ENCODE results near the gene NCAPG2.

DNA sequence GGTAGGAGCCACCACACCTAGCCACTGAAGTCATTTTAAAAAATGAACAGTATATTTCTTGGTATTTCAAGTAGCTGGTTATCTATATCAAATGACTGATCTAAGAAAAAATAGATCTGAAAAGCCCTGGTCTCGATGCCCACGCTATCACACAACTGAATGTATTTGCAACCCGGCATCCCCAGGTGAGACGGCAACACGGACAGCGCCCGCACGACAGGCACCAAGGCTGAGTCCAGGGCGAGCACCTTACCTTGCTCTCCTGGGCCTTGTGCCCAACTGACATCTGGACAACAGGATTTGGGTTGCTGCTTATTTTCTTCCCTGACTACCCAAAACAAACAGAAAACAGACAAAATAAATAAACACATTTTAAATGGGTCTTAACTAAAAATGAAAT lies 44.8 kb upstream of the NCAPG2 start:
- TF ChIP-seq, protein P1, sequence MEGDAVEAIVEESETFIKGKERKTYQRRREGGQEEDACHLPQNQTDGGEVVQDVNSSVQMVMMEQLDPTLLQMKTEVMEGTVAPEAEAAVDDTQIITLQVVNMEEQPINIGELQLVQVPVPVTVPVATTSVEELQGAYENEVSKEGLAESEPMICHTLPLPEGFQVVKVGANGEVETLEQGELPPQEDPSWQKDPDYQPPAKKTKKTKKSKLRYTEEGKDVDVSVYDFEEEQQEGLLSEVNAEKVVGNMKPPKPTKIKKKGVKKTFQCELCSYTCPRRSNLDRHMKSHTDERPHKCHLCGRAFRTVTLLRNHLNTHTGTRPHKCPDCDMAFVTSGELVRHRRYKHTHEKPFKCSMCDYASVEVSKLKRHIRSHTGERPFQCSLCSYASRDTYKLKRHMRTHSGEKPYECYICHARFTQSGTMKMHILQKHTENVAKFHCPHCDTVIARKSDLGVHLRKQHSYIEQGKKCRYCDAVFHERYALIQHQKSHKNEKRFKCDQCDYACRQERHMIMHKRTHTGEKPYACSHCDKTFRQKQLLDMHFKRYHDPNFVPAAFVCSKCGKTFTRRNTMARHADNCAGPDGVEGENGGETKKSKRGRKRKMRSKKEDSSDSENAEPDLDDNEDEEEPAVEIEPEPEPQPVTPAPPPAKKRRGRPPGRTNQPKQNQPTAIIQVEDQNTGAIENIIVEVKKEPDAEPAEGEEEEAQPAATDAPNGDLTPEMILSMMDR (IDR thresholded peaks at IDR 0.05; ENCODE audit: poor library complexity, severe bottlenecking): no peak
- TF ChIP-seq RAD21 (conservative IDR thresholded peaks at IDR 0.05): no peak
- no peak for TF ChIP-seq SMC3 (conservative IDR thresholded peaks at IDR 0.05; ENCODE audit: poor library complexity)
- TF ChIP-seq, protein P2, sequence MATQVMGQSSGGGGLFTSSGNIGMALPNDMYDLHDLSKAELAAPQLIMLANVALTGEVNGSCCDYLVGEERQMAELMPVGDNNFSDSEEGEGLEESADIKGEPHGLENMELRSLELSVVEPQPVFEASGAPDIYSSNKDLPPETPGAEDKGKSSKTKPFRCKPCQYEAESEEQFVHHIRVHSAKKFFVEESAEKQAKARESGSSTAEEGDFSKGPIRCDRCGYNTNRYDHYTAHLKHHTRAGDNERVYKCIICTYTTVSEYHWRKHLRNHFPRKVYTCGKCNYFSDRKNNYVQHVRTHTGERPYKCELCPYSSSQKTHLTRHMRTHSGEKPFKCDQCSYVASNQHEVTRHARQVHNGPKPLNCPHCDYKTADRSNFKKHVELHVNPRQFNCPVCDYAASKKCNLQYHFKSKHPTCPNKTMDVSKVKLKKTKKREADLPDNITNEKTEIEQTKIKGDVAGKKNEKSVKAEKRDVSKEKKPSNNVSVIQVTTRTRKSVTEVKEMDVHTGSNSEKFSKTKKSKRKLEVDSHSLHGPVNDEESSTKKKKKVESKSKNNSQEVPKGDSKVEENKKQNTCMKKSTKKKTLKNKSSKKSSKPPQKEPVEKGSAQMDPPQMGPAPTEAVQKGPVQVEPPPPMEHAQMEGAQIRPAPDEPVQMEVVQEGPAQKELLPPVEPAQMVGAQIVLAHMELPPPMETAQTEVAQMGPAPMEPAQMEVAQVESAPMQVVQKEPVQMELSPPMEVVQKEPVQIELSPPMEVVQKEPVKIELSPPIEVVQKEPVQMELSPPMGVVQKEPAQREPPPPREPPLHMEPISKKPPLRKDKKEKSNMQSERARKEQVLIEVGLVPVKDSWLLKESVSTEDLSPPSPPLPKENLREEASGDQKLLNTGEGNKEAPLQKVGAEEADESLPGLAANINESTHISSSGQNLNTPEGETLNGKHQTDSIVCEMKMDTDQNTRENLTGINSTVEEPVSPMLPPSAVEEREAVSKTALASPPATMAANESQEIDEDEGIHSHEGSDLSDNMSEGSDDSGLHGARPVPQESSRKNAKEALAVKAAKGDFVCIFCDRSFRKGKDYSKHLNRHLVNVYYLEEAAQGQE (IDR thresholded peaks at IDR 0.05; ENCODE audit: borderline replicate concordance): no peak
- no peak for TF ChIP-seq EZH2 (IDR thresholded peaks at IDR 0.05; ENCODE audit: borderline replicate concordance, insufficient read depth, low read length, poor library complexity, severe bottlenecking)
